GDM1 (cell line): ENCODE results near the gene PTBP3.
"Not testable (repeated sequence)": the region's sequence is repeated elsewhere in the genome, so short reads cannot be mapped to it uniquely, and the experiment has no call there.

Experiments
- DNase-seq: peaks from one replicate; lab custom pipeline; 2025; lab: John Stamatoyannopoulos, UW

Gene PTBP3

DNA sequence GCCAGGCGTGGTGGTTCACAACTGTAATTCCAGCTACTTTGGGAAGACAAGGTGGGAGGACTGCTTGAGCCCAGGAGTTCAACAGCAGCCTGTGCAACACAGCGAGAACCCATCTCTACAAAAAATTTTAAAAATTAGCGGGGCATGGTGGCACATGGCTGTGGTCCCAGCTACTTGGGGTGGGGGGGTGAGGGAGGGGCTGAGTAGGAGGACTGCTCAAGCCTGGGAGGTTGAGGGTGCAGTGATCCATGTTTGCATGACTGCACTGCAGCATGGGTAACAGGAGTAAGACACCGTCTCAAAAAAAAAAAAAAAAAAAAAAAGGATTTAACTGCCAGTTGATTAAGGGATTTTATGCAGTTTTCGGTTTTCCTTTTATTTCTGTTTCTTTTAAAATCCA lies 65.0 kb downstream of the PTBP3 start:
- DNase-seq, result no peak

DNA sequence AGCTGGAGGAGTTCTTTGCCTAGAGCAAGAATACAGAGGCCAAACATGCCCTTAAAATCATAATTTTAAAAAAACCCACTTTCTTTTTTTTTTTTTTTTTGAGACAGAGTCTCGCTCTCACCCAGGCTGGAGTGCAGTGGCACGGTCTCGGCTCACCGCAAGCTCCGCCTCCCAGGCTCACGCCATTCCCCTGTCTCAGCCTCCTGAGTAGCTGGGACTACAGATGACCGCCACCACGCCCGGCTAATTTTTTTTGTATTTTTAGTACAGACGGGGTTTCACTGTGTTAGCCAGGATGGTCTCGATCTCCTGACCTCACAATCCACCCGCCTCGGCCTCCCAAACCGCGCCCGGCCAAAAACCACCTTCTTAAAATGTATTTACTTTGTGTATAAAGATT lies 66.3 kb downstream of the PTBP3 start:
- DNase-seq, result not testable (repeated sequence)

DNA sequence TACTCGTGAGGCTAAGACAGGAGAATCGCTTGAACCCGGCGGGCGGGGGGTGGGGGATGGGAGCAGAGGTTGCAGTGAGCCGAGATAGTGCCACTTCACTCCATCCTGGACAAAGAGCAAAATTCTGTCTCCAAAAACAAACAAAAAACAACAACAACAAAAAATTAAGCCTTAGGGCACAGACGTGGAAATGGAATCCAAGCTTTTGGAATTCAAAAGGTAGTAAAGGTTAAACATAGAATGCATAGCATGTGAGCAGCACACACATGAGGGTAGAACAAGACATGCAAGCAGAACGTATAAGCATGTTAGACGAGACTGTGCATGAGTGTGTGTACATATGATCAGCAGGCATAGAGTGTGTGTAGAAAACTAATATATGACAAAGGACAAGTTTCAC lies 68.0 kb downstream of the PTBP3 start:
- DNase-seq, result no peak

DNA sequence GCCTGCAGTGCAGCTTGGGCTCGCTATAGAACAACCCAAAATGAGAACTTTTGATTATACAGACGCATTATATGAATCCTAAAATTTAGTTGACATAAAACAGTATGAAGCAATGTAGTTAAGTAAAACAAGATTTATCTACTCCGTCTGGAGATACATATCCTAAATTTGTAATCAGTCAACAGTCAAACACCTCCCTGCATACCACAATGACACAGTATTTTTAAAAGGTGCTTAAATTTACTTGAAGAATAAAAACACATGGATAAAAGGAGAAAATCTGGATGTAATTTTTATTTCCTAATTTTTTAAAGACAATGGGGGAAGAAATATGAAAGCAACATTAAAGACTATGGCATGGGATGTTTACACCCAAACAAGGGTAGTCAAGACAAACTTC lies 70.8 kb downstream of the PTBP3 start:
- no peak for DNase-seq

DNA sequence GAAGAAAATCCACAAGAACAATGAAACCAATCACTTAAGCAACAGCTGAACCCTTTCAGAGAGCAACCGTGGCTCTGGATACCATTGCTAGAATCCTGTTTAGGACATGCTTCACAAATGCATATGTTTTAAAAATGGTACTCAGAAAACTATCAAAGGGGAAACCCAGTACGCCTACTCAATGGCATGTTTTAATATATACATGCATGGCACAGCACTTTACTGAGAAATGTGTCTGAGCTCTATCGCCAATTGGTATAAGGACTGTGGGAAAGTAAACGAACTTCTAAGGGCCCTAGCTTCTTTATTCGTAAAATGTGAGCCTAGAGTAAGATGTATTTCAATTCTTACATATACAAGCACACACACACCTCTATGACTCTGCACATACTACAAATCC lies 72.3 kb downstream of the PTBP3 start:
- no peak for DNase-seq

DNA sequence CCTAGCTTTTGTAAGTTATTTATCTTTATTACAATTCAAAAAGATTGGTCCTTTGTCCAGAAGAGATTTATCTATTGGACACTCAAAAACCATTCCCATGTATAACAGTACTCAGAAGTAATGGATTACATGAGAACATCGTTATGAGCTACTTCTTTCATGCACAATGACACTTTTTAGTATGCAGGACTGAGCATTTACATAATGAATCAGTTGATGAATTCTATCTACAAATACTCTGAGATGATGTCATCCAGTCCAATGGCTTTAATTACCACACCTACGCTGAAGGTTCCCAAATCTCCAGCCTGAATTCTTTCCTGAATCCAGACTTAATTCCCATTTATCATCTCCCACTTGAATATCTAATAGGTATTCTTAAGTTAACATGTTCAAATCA lies 75.3 kb downstream of the PTBP3 start:
- DNase-seq, result no peak

DNA sequence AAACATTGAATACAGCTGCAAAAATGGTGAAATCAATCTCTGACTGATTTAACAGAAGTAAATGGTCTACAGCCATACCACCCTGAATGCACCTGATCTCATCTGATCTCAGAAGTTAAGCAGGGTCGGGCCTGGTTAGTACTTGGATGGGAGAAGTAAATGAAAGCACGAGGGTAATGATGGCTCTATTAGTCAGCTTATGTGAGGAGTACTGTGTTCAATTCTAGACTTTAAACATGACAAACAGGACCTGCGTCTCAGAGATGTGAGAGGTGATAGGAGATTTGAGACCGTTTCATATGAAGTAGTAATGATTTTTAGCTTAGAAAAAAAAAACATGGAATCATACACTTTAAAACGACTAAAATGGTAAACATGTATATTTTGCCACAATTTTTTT lies 81.2 kb downstream of the PTBP3 start:
- DNase-seq, result no peak

DNA sequence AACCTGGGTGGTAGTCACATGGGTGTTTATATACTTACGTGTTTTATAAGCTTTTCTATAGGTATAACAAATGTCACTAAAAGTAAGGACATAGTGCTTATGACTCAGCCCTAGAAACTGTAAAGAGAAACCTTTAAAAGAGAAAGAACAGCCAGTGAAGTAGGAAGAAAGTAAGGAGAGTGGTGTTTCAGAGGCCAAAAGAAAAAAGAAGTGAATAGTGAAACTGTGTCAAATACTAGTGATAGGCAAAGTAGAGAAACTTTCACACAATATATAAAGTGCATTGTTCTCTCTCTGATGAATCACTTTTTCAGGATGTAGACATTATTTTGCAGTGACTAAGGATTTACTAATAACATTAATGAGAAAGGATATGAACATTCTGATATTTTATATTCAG lies 84.1 kb downstream of the PTBP3 start:
- no peak for DNase-seq

DNA sequence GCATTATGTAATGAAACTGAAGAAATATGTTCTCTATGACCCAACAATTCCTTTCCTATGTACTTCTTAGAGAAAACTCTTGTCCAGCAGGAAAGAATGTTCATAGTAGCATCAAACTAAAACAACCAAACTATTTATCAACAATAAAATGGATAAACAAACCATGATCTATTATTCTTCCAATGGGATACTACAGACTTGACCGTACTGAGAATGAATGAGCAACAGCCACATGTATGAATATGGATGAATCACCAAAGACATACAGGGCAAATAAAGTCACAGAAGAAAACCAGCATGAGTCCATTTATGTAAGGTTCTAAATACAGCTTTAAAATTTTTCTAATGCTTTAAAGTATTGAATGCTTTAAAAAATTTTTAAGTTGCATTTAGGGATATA lies 84.7 kb downstream of the PTBP3 start:
- no peak for DNase-seq

DNA sequence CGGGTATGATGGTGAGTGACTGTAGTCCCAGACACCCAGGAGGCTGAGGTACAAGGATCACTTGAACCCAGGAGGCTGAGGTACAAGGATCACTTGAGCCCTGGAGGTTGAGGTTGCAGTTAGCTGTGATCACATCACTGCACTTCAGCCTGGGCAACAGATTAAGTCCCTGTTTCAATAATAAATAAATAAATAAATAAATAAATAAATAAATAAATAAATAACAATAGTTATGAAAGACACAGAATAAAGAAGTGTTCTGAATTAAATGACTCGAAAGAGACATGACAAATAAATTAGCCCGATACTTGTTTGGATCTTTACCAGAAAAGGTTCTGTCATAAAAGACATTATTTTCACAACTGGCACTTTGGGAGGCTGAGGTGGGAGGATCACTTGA lies 86.3 kb downstream of the PTBP3 start:
- DNase-seq, result no peak

DNA sequence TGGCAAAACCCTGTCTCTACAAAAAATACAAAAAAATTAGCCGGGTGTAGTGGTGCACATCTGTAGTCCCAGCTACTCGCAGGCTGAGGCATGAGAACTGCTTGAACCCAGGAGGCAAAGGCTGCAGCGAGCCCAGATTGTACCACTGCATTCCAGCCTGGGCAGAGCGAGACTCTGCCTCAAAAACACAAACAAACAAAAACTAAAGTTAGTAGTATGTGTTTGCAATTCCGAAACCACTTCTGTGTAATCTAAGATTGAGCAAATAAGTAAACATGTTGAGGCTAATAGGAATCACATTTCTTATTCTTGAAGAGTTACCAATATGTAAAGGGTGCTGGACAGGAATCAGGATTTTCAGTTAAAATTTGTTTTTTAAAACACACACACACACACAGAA lies 88.3 kb downstream of the PTBP3 start:
- no peak for DNase-seq

DNA sequence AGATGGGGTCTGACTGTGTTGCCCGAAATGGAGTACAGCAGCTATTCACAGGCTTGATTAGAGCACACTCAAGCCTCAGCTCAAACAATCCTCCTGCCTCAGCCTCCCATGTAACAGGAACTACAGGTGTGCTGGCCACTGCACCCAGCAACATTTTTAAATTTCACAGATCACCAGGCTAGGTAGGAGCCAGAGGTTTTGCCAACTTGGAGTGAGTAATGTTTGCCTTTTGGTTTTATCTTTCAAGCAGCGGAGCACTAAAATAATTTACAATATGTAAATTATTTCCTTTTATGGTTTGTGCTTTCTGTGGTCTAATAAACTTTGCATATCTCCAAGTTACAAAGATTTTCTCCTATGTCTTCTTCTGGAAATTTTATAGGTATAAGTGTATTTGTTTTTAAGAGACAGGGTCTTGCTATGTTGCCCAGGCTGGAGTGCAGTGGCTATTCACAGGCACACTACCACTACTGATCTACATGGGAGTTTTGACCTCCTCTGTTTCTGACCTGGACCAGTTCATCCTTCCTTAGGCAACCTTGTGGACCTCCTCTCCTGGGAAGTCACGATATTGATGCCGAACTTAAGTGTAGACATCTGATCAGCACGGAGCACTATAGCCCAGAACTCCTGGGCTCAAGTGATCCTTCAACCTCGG lies 91.1 kb downstream of the PTBP3 start:
- DNase-seq, result no peak

DNA sequence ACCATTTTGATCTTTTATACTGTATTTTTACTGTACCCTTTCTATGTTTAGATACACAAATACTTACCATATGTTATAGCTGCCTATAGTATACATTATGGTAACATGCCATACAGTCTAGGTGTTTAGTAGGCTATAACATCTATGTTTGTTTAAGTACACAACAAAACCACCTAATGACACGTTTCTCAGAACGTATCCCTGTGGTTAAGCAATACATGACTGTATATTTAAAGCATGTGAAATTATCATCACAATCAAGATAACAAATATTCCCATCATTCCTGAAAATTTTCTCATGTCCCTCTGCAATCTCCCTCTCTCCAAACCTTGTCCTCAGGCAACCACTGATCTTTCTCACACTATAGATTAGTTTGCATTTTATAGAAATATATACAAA lies 91.9 kb downstream of the PTBP3 start:
- DNase-seq, result no peak

DNA sequence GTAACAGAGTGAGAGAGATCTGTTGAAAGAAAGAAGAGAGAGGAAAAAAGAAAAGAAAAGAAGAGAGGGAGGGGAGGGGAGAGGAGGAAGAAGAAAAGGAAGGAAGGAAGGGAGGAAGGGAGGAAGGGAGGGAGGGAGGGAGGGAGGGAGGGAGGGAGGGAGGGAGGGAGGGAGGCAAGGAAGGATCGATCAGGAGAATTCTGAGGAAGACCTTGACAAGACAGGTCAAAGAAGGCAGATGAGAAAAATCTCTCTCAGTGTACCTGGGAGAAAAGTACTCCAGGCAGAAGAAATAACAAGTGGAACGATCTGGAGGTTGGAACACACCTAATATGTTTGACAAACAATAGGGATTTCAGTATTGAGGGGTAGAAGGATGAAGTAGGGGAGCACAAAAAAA lies 93.7 kb downstream of the PTBP3 start:
- DNase-seq, result no peak

DNA sequence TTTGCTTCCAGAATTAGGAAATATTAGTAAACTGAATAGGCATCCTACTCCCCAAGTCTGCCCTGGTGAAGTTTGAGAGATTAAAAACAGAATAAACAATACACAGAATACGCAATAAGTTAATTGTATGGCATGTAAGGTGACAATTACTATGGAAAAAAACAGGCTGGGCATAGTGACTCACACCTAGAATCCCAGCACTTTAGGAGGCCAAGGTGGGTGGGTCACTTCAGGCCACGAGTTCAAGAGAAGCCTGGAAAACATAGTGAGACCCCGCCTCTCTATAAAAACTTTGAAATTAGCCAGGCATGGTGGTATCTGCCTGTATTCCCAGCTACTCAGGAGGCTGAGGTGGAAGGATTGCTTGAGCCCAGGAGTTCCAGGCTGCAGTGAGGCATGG lies 94.1 kb downstream of the PTBP3 start:
- no peak for DNase-seq

DNA sequence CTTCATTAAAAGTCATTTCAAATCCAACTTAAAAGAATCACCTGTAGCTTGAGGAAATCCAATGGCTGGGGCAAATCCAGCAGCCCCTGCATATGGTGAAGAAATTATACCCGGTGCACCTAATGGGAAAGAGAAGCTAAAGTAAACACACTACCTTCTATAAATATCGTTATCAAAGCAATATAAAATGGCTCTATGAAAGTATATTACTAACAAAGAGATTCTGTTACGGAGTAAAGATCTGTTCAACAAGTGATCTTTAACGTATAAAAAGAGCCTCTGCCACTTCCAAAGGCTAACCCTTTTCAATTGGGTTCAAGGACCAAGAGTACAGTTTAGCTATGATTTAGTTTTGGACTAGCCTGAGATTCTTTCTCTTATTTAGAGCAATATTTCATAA lies 98.6 kb downstream of the PTBP3 start:
- no peak for DNase-seq

DNA sequence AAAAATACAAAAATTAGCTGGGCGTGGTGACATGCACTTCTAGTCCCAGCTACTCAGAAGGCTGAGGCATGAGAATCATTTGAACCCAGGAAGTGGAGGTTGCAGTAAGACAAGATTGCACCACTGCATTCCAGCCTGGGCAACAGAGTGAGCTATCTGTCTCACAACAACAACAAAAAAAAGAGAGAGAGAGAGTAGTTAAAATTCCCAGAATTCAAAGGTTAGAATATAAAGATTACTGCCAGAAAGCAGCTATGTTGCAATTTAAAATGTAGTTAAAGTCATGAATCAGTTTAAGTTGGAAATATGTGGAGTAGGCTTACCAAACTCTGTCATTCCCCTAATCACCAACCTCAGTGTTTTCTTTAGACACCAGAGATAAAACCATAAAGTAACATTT lies 99.7 kb downstream of the PTBP3 start:
- DNase-seq, result no peak

DNA sequence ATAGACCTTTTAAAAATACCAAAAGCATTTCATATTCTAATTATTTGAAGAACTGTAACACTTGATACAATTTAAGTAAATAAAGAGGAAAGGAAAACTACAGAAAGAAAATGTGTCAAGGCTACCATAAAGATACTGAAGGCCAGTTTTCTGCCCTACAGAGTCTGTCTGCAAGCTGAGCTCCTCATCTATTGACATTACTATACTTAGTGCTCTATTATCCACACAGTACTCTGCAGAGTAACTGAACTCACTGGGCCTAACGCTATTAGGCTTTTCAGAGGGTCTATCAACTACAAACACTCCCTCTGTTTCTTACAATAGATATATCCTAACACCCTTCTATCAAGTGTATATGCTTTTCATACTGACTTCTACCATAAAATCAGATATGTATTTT lies 101.2 kb downstream of the PTBP3 start:
- no peak for DNase-seq

DNA sequence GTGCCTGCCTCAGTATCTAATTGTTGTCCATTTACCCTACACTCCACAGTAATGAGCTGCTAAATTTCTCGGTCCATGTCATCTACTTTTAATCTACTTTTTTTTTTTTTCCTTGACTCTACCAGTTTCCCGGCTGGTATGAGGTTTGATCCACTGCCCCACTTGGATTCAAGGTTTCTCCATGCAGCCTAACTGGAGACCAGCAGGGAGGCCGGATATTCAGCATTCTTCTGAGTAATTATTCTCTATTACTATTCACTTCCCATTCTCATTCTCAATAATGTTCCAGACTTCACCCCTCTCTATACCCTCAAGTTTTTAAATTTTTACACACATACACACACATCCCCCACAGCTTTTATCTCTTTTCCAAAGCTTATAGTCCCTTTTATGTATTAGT lies 107.3 kb downstream of the PTBP3 start:
- DNase-seq, result no peak

DNA sequence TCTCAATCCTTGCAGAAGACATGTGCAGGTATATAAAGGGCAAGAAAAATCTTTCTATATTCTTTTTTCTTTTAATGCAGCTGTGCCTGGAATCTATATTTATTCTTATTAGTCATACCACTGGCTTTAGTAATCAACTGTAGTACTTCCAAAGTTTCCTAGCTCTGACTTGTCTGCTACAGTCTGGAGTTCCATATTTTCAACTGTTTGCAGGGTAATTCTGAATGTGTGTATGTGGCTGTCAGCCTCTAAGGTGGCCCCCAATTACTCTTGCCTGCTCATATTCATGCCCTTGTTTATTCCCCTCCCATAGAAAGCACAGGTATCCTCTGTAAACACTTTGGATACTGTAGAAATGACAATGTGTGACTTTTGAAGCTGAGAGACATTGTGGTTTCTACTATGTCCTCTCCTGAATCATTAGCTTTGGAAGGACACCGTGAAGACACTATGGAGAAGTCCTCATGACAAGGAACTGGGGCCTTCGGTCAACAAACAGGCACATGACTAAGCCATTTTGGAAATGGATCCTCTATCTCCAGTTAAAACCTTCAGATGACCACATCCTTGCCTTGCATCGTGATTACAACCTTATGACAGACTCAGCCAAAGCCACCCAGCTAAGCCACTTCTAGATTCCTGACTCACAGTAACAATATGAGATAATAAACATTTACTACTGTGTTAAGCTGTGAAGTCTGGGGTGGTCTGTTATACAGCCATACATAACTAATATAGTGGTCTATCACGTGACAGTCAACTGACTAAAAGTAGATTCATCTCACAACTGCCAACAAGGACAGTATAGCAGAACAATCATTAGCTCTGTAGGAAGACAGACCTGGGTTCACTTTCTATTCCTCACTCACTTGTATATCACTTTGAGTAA lies 108.8 kb downstream of the PTBP3 start:
- DNase-seq, result no peak

DNA sequence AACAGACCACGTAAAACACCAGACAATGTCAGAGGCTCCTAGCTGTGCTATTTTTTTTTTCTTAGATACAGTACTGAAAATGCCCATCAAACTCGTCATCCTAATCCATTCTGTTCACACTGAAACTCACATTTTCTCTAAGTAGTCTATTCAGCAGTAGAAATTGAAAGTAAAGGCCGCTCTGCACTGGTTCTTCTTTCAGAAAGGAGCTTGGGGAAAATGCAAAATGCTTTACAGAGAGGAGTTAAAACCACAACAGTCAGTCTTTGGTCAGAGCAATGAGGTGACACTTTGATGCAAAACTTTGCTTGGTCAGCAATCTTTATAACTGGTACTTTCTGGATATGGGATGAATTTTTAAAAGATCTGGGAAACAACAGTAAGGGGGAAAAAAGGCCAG lies 114.5 kb downstream of the PTBP3 start:
- DNase-seq, result no peak

DNA sequence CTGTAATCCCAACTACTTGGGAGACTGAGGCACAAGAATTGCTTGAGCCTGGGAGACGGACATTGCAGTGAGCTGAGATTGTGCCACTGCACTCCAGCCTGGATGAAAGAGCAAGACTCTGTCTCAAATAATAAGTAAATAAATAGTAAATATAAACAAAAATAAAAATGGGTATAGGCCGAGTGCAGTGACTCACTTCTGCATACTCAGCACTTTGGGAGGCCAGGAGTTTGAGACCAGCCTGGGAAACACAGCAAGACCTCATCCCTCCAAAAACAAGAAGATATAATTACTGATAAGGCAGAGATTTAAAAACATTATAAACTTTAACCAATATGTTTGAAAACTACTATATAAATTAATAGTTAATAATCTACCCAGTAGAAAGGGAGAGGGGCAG lies 120.5 kb downstream of the PTBP3 start:
- DNase-seq, result no peak

DNA sequence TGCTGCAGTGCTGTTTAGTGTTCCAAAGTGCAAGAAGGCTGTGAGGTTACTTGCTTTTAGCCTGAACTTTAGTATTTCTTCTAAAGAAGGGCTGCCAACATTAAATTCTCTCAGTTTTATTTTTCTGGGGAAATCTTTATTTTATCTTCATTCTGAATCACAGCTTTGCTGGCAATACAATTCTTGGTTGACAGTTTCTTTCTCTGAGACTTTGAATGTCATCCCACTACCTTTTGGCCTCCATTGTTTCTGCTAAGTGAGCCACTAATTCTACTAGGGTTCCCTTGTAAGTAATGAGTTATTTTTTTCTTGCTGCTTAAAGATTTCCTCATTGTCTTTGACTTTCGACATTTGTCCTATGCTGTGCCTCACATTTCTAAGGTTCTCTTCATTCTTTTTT lies 126.0 kb downstream of the PTBP3 start:
- no peak for DNase-seq

DNA sequence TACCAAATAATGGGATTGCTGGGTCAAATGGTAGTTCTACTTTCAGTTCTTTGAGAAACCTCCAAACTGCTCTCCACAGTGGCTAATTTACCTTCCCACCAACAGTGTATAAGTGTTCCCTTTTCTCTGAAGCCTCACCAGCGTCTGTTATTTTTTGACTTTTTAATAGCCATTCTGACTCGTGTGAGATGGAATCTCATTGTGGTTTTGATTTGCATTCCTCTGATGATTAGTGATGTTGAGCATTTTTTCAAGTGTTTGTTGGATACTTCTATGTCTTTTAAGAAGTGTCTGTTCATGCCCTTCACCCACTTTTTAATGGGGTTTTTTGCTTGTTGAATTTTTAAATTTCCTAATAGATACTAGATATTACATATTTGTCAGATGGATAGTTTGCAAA lies 129.9 kb downstream of the PTBP3 start:
- DNase-seq, result no peak
